ENCODE results near the gene KDELR3. TPM values are rescaled to one million over a fixed set of nuclear protein-coding genes. Genes with fewer than 3 reads are reported as not detected.
"Not testable (repeated sequence)": the region's sequence is repeated elsewhere in the genome, so short reads cannot be mapped to it uniquely, and the experiment has no call there.

KDELR3 gene
- polyA plus RNA-seq, 3 donors, result 8.5 to 10.4 (median 10.1) TPM

- no peak for DNase-seq
Measured at GRCh38 chr22:38454353-38455075, 13.4 kb upstream of the KDELR3 start.

- no peak for DNase-seq
Measured at GRCh38 chr22:38455076-38455529, 12.8 kb upstream of the KDELR3 start, which contains the start of gene KCNJ4. Gene KCNJ4, minus strand, starts transcription at chr22:38455199. Its CDS starts 27,067 bp downstream, at chr22:38428132.

GRCh38 chr22:38455530-38456271, 12.2 kb upstream of the KDELR3 start:
- DNase-seq, result no peak

GRCh38 chr22:38456272-38456835, 11.5 kb upstream of the KDELR3 start:
- no peak for DNase-seq

GRCh38 chr22:38456841-38457699, 10.8 kb upstream of the KDELR3 start:
- DNase-seq, result no peak

- DNase-seq, result no peak
Measured at GRCh38 chr22:38460426-38460840, 7.5 kb upstream of the KDELR3 start.

- no peak for DNase-seq
Measured at GRCh38 chr22:38461057-38461413, 6.9 kb upstream of the KDELR3 start.

- DNase-seq, result peak; percentile 92
Measured at GRCh38 chr22:38461414-38462081, 6.3 kb upstream of the KDELR3 start.

- peak; percentile 72 for DNase-seq
Measured at GRCh38 chr22:38462960-38463784, 4.7 kb upstream of the KDELR3 start.

GRCh38 chr22:38464992-38465672, 2.8 kb upstream of the KDELR3 start:
- DNase-seq, result no peak

- no peak for DNase-seq
Measured at GRCh38 chr22:38465673-38466490, 2.0 kb upstream of the KDELR3 start.

- DNase-seq, result no peak
Measured at GRCh38 chr22:38467438-38467903, 425 bp upstream of the KDELR3 start.

GRCh38 chr22:38468443-38469305, 778 bp downstream of the KDELR3 start:
- no peak for DNase-seq

GRCh38 chr22:38469306-38469781, 1.4 kb downstream of the KDELR3 start:
- DNase-seq, result no peak

- DNase-seq, result not testable (repeated sequence)
Measured at GRCh38 chr22:38470179-38470578, 2.3 kb downstream of the KDELR3 start.

GRCh38 chr22:38471237-38471636, 3.3 kb downstream of the KDELR3 start:
- DNase-seq, result no peak

GRCh38 chr22:38474003-38474607, 6.2 kb downstream of the KDELR3 start:
- DNase-seq, result no peak

Measured in renal pelvis (tissue), 4 donors.